Umbilical cord (tissue), 2 donors: ENCODE measurements around the gene PCBP3. TPM values are rescaled to one million over a fixed set of nuclear protein-coding genes. Genes with fewer than 3 reads are reported as not detected.

Source experiments
- DNase-seq: peaks from one replicate; pipeline ENCODE4 v3.0.0-alpha.2; 2015; ENCODE audit warnings: low spot score
- total RNA-seq: library from RNA; depleted of rRNA; stranded (reverse); fragments of >200 nt; gene quantifications from one replicate; pipeline ENCODE4 v1.2.3, GENCODE V29; 2014; ENCODE audit warnings: low replicate concordance; ENCODE audit not compliant: insufficient read depth

PCBP3 gene
- total RNA-seq, 1 donor from 2014 or later, result 4.8 TPM

GRCh38 chr21:45908536-45909237, 265.2 kb downstream of the PCBP3 start:
- DNase-seq, result no peak

DNA sequence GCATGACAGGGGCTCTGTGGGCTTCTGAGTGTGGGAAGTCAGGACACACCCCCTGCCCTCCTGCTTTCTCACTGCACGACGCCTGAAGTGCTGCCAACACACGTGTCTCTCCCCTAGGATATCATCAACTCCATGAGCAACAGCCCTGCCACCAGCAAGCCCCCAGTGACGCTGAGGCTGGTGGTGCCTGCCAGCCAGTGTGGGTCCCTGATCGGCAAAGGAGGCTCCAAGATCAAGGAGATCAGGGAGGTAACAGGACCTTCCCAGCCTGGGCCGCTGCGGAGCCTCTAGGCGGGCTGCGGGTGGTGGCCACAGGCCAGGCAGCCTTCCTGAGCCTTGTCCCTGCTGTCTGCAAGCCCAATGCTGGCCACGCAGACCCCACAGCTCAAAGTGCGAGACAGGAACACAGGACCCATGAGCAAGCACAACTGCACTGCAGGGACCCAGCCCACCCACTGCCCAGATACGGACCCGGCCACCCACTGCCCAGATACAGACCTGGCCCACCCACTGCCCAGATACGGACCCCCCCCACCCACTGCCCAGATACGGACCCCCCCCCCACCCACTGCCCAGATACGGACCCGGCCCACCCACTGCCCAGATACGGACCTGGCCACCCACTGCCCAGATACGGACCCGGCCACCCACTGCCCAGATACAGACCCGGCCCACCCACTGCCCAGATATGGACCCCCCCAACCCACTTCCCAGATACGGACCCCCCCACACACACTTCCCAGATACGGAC, 265.9 kb downstream of the PCBP3 start:
- DNase-seq, result no peak

- no peak for DNase-seq
Observed at GRCh38 chr21:45910155-45910547, 266.6 kb downstream of the PCBP3 start.

GRCh38 chr21:45910548-45911221, 267.2 kb downstream of the PCBP3 start:
- DNase-seq, result no peak

GRCh38 chr21:45911806-45912325, 268.3 kb downstream of the PCBP3 start:
- no peak for DNase-seq

DNA sequence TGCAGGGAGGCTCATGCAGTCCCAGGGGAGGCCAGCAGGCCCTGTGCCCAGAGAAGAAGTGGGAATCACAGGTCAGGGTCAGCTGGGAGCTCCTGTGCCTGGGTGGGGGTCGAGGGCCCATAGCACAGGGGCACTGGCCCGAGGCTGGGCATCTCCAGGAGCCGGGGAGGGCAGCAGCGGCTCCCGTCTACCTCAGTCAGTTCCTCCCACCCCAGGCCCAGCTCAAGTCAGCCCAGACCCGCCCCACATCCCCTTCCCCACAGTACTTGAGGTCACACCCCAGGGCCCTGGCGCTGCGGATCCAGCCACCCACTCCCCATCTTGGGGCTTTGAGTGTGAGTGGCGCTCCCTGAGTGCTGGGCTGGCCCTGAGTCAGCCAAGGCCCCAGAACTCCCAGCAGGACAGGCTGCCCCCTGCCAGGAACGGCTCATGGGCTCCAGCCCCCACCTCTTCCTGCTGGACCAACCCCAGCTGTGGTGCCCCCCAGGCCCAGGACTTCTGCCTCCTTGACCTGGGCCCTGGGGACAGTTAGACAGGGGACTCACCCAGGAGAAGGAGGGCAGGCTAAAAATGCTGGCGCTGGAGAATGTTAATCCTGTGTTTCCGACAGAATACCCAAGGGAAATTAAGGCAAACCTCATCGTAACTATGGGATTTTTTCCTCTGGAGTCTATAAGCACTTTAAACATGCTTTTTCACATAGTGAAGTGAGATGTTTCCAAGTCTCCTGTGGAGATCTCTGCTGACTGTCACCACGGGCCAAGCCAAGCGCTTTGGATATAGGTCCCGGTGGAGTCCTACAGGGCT, 269.3 kb downstream of the PCBP3 start:
- no peak for DNase-seq

DNA sequence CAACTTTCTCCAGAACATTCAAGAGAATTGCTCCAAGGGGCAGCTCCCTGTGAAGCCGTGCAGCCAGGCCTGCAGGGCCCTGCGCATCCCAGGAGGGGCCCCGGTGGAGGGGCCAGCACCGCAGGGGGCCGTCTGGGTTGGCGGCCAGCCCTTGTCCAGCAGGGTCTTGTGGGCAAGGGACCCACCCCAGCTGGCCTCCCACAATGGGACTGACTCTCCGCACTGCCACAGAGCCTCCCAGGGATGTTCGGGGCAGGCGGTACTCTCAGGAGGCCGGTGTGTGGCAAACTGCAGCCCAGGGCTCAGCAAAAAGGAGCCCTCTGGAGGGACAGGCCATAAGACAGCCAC, 269.9 kb downstream of the PCBP3 start:
- no peak for DNase-seq

GRCh38 chr21:45913886-45914285, 270.4 kb downstream of the PCBP3 start:
- DNase-seq, result no peak

DNA sequence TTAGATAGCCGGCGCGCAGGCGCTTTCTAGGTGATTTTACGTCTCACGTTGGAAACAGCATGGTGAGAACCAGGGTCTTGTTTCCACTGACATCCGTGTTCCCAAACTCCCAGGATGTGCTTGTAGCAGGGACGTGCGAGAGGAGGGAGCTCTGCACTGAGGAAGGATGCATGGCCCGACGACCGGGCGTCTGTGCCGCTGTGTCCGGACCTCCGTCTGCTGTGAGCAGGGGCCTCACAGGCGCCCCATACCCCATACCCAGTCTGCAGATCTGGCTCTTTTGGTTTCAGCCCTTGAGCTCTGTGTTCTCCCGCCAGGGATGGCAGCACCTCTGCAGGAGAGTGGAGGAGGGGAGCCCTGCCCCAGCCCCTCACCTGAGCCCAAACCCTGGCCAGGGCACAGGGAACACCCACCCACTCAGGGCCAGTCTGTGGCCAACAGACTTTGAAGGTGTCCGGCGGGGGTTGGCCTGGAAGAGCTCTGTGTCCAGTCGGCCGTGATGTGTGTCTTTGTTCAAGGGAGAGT, 270.9 kb downstream of the PCBP3 start:
- DNase-seq, result no peak

- no peak for DNase-seq
Observed at GRCh38 chr21:45916011-45916840, 272.7 kb downstream of the PCBP3 start.

DNA sequence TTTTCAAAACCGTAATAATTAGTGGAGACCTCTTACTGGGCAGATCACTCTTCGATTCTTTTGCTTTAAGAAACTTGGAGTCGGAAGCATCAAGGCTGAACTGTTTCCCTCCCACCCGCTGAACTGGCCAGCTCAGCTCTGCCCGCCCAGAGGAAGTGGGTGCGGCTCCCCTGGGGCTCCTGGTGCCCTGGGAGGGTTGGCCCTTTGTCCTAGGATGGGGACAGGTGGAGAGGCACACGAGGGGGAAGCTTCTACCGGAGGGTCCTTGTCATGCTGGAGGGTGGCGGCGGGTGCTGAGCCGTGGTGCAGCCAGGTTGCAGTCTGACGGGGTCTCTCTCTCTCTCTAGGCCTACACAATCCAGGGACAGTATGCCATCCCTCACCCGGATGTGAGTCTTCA, 273.7 kb downstream of the PCBP3 start:
- DNase-seq, result no peak

GRCh38 chr21:45918011-45918410, 274.5 kb downstream of the PCBP3 start:
- DNase-seq, result no peak

- no peak for DNase-seq
Observed at GRCh38 chr21:45918835-45919447, 275.4 kb downstream of the PCBP3 start.

- no peak for DNase-seq
Observed at GRCh38 chr21:45919593-45919992, 276.1 kb downstream of the PCBP3 start.

- DNase-seq, result no peak
Observed at GRCh38 chr21:45920824-45921600, 277.5 kb downstream of the PCBP3 start.

GRCh38 chr21:45921917-45922316, 278.4 kb downstream of the PCBP3 start:
- DNase-seq, result no peak

DNA sequence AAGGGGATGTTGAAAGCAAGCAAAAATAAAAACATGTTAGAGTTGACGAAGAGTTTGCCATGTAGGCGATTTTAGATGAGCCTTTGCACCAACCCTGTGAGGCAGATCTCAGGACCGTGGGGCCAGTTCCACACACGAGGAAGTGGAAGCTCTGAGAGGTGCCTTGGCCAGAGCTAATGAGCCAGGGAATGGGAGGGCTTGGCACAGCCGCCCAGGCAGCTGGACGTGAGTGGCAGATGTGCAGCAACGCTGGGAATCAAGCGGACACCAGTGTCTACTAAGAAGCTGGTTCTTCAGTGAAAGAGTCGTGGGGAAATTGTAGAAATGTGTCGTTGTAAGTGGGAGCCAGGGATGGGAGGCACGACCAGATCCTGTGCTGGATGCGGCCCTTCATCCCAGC, 279.1 kb downstream of the PCBP3 start:
- DNase-seq, result no peak

DNA sequence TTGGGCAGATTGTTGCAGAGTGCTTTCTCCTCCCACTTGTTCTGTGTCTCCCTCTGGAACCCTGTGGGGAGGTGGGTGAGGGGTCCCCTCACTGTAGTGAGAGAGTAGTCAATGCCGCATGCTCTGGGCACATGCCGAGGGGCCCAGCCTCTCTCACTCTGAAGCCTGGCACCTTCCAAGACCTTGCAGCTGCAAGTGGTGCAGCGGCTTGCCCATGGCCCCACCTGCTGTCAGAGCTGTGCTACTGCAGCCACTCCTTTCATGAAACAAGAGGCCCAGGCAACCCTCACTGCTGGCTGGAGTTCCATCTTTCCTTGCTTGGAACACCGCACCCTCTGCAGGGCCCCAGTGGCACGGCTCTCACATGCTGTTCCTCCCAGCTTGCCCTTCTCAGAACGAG, 279.6 kb downstream of the PCBP3 start:
- peak; percentile 90 for DNase-seq

DNA sequence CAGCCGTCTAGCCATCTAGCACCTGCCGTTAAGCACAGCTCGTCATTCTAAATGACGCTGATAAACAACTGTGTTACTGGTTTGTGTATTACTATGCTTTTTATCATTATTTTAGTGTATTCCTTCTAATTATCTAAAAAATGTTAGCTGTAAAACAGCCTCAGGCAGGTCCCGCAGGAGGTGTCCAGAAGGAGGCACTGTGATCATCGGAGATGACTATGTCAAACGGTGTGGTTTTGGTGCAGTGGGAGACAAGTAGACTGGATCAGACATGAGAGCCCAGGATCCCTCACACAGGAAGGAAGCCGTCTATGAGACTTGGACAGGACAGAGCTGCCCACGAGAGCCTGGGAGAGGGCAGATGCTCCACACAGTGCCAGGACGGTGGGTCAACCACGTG, 282.8 kb downstream of the PCBP3 start:
- no peak for DNase-seq
